GM18951 (cell line): Measurements from ENCODE around the gene MME.

Experiments used
- POLR2A ChIP-seq: IDR thresholded peaks from 4 replicates; pipeline ENCODE4 v1.6.1; 2011; ENCODE audit warnings: mild to moderate bottlenecking; ENCODE audit not compliant: insufficient read length, insufficient read depth; ENCODE audit errors: extremely low read depth
- in situ Hi-C: fragments of 300-500 bp; cut with MboI; formaldehyde crosslinking; loops from one replicate; pipeline ENCODE4 v1.12.0; 2022; ENCODE audit warnings: low sequenced_read_pairs, mixed read lengths, inconsistent platforms; ENCODE audit not compliant: unreplicated experiment

The MME gene

DNA sequence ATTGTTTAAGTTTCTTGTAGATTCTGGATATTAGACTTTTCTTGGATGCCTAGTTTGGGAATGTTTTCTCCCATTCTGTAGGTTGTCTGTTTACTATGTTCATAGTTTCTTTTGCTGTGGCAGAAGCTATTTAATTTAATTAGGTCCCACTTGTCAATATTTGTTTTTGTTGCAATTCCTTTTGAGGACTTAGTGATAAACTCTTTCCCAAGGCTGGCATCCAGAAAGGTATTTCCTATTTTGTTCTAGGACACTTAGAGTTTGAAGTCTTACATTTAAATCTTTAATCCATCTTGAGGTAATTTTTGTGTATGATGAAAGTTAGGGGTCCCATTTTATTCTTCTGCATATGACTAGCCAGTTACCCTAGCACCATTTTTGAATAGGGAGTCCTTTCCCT lies 54.9 kb downstream of the MME start:
- in situ Hi-C loops: no loop called here
- no peak for TF ChIP-seq POLR2A

DNA sequence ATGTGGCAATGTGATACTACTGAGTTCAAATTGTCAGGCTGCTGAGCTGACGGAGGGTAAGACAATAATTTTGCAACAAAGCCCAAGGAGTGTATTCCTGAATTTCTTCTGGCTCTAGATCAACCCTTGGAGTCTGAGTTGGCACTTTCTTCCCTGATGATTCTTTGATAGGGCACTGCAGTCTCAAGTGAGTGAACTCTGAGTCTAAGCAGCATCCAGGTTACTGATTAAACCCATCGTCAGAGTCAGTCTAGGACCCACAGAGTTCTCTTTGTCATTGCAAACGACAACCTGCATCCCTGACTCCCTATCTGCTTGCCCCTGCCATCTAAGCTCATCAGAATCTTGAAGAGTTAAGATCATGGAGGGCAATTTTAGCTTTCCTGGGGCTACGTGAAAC lies 58.6 kb downstream of the MME start:
- no peak for TF ChIP-seq POLR2A
- in situ Hi-C loops: no loop called here

DNA sequence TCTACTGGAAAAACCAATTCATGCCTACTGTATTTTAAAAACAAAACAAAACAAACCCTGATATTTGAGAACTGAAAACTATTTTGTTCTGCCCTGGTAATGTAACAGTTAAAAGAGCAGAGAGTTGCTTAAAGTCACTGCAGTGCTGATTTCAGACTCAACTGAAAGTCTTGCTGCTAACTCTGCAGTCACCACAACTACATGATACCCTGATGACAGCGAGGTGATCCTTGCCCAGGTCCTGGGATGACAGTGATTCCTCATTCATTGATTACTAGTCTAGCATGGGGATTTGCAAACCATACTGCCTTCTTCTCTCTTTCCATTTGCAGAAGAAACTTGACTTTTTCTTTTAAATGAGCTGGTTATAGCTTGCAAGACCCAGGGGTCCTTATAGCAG lies 67.5 kb downstream of the MME start:
- in situ Hi-C loops: no loop called here
- no peak for TF ChIP-seq POLR2A

DNA sequence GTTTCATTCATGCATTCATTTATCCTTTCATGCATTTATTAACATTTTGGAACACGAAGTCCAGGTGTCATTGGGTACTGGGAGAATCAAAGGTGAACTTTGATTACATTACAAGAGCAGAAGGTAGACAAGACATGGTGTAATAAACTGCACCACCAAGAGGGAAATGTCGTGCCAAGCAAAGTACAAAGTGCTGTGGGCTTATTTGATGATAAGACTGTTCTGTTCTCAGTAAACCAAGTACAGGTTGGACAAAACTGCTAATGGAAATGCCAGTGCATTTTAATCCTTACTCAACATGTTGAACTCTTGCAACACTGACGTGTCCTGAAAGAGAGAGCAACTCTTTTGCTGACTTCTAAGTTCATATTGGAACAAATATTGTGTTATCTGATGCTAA lies 69.4 kb downstream of the MME start:
- no peak for TF ChIP-seq POLR2A
- in situ Hi-C loops: no loop called here

DNA sequence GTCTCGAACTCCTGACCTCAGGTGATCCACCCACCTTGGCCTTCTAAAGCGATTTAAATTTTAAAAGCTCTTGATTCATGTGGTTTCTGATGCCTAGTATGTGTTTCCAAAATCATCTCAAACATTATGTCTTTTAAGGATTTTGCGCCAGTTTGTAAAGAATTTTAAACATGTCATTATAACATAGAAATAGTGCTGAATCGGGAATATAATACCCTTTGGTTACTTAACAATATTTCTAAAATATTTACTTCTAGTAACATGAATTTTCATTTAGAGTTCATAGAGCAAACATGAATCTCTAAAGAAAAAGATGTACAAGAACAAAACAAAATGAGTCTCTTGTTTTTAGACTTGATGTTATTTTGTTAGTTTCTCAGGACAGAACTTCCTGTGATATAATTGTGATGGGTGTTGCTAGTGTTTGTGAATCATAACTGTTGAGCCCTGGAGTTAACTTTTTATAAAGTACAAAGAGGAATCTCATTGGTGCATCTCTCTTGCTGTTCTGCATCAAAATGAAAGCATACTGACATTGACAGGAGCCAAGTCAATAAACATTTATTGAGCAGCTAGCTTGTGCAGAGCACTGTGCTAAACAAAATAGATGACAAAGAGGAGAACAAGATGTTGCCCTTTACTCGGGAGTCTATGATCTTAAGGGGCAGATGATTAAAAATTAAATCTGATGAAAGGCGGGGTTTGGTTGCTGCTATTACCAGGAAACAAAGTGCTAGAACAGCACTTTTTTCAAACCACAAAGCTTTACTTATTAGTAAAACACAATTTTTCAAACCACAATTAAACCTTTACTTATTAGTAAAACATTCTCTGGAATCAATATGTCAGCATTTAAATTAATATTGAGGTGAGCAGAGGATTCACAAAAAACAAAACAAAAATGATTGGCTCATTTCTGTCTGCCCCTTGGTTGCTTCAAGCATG lies 73.4 kb downstream of the MME start:
- in situ Hi-C loops: no loop called here
- TF ChIP-seq POLR2A: no peak

DNA sequence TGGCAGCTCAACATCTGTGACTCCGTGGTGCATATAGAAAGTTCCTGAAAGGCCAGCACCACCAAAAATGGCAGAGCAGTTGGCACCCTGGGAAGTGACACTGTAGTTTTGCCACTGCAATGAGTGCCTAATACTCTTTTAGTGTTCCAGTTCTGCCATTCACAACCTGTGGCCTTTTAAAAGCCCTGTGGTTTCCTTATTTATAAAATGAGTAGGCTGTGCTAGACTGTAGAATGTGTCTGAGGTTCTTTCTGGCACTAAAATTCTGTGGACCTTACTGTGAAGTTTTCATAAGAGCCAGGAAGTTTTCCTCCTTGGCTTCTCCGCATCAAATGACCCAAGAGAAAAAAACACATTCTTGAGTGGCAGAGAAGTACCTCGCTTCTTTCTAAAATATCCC lies 74.1 kb downstream of the MME start:
- no peak for TF ChIP-seq POLR2A
- in situ Hi-C loops: no loop called here

DNA sequence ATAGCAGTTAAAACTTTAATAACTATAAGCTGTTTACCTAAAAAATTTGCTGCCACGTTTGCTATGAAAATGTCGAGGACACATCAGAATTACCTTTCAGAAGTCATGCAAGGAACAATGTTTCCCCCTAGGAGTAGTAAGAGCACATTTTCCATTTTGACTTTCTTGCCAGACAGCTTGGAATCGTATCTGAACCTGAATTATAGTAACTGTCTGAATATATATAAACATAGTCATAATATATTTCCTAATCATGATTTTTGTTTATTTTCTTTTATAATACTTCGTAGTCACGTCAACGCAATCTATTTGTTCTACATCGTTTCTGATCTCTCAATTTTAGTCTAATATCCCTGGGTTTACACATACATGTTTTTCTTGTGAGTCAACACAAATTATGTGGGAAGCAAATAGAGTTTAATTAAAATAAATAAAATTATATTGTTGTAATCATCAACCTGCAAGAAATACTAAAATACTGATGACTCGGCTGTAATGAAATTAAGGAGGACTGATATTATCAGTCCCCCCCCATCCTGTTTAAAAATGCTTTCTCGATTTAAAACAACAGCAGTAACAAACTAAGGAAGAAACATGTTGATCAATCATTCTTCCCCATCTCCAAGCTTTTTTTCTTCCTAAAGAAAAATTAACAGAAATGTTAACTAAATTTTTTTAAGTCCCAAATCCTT lies 78.4 kb downstream of the MME start:
- in situ Hi-C loops: no loop called here
- TF ChIP-seq POLR2A: no peak

DNA sequence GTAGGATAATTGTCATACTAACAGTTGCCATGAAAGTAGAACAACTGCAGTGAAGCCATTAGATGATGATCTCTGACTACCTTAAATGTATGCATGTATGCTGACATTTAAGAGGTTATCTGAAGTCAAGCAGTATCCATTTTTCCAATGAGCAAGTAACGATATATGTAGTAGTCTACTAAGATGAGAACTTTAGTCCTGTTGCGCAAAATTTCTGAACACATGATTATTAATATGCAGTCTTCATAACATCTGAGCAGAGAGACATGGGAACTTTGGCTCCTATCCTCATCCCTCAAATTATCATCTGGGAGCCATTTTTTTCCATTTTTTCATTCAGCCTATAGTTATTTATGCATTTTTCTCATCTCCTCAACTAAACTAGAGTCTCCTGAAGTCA lies 79.2 kb downstream of the MME start:
- no peak for TF ChIP-seq POLR2A
- in situ Hi-C loops: no loop called here

DNA sequence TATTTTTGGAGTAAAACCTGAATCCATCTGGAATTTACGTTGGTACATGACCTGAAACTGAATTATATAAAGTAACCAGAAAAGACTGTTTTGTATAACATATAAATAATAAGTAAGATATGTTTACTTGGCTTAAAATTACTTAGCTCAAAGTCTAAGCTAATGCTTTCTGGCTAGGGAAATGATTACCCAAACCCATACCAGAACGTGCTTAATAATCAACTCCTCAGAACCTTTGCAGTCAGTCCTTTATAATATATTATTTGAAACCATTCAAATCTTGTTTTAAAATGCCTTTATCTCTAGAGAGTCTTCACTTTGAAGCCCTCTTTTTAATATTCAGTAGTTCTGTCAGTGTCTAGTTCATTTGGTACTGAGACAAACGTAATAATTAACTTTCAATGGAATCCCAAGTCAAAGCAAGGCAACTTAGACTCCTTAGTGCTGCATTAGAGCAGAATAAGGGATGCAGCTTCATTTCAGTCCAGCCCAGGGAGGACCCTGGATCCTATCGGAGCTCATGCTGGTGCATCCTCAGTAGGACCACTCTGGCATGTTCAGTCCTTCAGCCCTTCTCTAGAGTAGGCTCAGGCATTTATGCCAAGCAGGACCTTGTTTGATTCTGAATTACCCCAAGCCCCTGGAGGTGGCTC lies 81.6 kb downstream of the MME start:
- in situ Hi-C loops: no loop called here
- no peak for TF ChIP-seq POLR2A

DNA sequence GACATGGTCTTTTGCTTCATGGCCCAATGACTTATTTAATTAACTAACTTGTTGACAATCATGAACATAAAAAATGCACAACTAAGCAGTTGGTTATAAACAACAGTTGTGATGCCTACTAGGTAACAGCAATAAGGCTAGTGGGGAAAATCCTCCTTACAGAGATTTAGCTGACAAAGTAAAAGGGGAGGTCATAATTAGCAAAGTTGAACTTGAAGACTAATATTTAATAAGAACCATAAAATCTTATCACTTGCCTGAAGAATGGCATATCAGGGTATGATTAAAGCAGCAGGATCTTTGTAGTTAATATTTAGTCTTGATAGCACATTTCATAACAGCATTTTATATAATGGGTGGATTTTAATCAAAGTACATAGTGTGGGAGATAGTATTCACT lies 84.2 kb downstream of the MME start:
- TF ChIP-seq POLR2A: no peak
- in situ Hi-C loops: no loop called here

DNA sequence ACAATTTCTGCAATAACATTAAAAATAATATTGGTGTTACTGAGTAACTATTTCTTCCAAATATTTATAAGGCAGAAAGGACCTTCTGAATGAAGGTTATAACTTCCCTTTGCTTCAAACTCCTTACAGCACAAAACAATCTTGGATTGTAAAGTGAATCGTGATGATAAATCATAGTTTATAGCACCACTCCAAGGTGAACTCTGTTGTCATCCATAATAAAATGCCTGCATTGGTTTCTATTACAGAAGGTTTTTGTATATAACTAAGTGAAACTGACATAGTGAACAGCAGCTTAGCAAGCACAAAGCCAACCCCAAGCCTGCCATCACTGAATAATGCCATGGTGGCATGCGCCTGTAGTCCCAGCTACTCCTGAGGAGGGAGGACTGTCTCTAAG lies 86.3 kb downstream of the MME start:
- in situ Hi-C loops: no loop called here
- TF ChIP-seq POLR2A: no peak

DNA sequence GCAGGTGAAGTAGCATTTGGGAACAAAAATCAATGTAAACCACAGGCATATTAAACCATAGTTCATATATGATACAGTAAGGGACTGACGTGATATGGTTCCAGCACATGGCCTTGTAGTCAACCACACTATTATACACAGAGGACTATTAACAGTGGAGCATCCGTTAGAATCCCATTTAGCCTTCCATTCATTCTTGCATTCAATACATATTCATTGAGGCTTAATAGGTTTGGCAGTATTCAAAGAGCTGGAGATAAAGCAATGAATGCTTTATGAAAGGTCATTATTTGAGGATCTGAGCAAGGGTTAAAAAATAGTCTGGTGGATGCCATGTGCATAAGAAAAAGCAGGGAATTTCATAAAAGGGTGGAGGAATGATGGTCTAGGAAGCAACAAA lies 89.1 kb downstream of the MME start:
- TF ChIP-seq POLR2A: no peak
- in situ Hi-C loops: no loop called here

DNA sequence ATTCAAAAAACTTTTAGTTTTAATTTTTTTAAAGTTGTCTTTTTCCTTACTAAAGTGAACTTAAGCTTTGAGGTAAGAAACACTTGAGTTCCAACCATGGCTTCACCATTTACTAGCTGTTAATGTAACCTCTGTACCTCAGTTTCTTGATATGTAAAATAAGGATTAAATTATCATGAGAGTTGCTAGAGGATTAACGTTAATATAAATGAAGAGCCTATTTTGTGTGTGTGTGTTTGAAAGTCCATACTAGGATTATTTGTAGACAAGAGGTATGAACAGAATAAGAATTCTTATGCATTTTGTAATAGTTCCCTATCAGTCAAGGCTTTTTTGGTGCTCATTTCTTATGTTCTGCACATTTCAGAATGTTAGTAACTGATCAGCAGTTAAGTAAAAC lies 93.7 kb downstream of the MME start:
- in situ Hi-C loops: no loop called here
- no peak for TF ChIP-seq POLR2A
